Measurements from ENCODE around the gene REL.

- no peak for TF ChIP-seq ZNF549 (tag by site-specific recombination; IDR thresholded peaks at IDR 0.05)
- no peak for TF ChIP-seq FEZF1 (tag by site-specific recombination; IDR thresholded peaks at IDR 0.05)
- TF ChIP-seq ZNF214 (tag by site-specific recombination; IDR thresholded peaks at IDR 0.05; ENCODE audit: borderline replicate concordance) = no peak
- TF ChIP-seq CTCF (tag by site-specific recombination; IDR thresholded peaks at IDR 0.05) = no peak
- TF ChIP-seq, protein P1, sequence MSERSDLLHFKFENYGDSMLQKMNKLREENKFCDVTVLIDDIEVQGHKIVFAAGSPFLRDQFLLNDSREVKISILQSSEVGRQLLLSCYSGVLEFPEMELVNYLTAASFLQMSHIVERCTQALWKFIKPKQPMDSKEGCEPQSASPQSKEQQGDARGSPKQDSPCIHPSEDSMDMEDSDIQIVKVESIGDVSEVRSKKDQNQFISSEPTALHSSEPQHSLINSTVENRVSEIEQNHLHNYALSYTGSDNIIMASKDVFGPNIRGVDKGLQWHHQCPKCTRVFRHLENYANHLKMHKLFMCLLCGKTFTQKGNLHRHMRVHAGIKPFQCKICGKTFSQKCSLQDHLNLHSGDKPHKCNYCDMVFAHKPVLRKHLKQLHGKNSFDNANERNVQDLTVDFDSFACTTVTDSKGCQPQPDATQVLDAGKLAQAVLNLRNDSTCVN (tag by site-specific recombination; optimal IDR thresholded peaks at IDR 0.05) = no peak
- no peak for TF ChIP-seq ZNF280C (tag by site-specific recombination; IDR thresholded peaks at IDR 0.05)
- TF ChIP-seq SETDB1 (IDR thresholded peaks at IDR 0.05; ENCODE audit: insufficient read length, low read length) = no peak
- TF ChIP-seq, protein P2, sequence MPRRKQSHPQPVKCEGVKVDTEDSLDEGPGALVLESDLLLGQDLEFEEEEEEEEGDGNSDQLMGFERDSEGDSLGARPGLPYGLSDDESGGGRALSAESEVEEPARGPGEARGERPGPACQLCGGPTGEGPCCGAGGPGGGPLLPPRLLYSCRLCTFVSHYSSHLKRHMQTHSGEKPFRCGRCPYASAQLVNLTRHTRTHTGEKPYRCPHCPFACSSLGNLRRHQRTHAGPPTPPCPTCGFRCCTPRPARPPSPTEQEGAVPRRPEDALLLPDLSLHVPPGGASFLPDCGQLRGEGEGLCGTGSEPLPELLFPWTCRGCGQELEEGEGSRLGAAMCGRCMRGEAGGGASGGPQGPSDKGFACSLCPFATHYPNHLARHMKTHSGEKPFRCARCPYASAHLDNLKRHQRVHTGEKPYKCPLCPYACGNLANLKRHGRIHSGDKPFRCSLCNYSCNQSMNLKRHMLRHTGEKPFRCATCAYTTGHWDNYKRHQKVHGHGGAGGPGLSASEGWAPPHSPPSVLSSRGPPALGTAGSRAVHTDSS (tag by site-specific recombination; IDR thresholded peaks at IDR 0.05) = no peak
- TF ChIP-seq ZFP41 (tag by site-specific recombination; IDR thresholded peaks at IDR 0.05; ENCODE audit: borderline replicate concordance) = no peak
- TF ChIP-seq REPIN1 (tag by site-specific recombination; IDR thresholded peaks at IDR 0.05; ENCODE audit: low read depth) = no peak
- TF ChIP-seq KLF10 (tag by site-specific recombination; IDR thresholded peaks at IDR 0.05) = no peak
Observed at GRCh38 chr2:60947056-60947455, 65.7 kb downstream of the REL start.

All from HEK293 (cell line).